ENCODE measurements around the gene SHISAL1.

Gene SHISAL1

GRCh38 chr22:44312766-44313165, at the start of gene SHISAL1:
TSS of gene SHISAL1 (minus strand) at chr22:44312951. CDS start at chr22:44300945, 12,006 bp downstream.
- in situ Hi-C loops (cut with MboI; ENCODE audit: low sequenced_read_pairs), result no loop called here

GRCh38 chr22:44361391-44362126, 48.8 kb upstream of the SHISAL1 start:
- in situ Hi-C loops (cut with MboI; ENCODE audit: low sequenced_read_pairs), result no loop called here

GRCh38 chr22:44360668-44361381, 48.1 kb upstream of the SHISAL1 start:
- in situ Hi-C loops (cut with MboI; ENCODE audit: low sequenced_read_pairs), result no loop called here

- in situ Hi-C loops (cut with MboI; ENCODE audit: low sequenced_read_pairs), result no loop called here
These were observed 47.5 kb upstream of the SHISAL1 start for GRCh38 chr22:44360306-44360667.

- in situ Hi-C loops (cut with MboI; ENCODE audit: low sequenced_read_pairs), result no loop called here
These were observed 46.9 kb upstream of the SHISAL1 start for GRCh38 chr22:44359496-44360110.

- in situ Hi-C loops (cut with MboI; ENCODE audit: low sequenced_read_pairs), result no loop called here
These were observed 46.1 kb upstream of the SHISAL1 start for GRCh38 chr22:44358709-44359440.

GRCh38 chr22:44357966-44358465, 45.3 kb upstream of the SHISAL1 start:
- in situ Hi-C loops (cut with MboI; ENCODE audit: low sequenced_read_pairs), result no loop called here

GRCh38 chr22:44357296-44357965, 44.7 kb upstream of the SHISAL1 start:
- in situ Hi-C loops (cut with MboI; ENCODE audit: low sequenced_read_pairs), result no loop called here

- in situ Hi-C loops (cut with MboI; ENCODE audit: low sequenced_read_pairs), result no loop called here
These were observed 42.9 kb upstream of the SHISAL1 start for GRCh38 chr22:44355716-44356070.

GRCh38 chr22:44354288-44354687, 41.5 kb upstream of the SHISAL1 start:
- in situ Hi-C loops (cut with MboI; ENCODE audit: low sequenced_read_pairs), result no loop called here

- in situ Hi-C loops (cut with MboI; ENCODE audit: low sequenced_read_pairs), result no loop called here
These were observed 40.3 kb upstream of the SHISAL1 start for GRCh38 chr22:44353041-44353440.

- in situ Hi-C loops (cut with MboI; ENCODE audit: low sequenced_read_pairs), result no loop called here
These were observed 39.8 kb upstream of the SHISAL1 start for GRCh38 chr22:44352378-44353035.

GRCh38 chr22:44351685-44352377, 39.1 kb upstream of the SHISAL1 start:
- in situ Hi-C loops (cut with MboI; ENCODE audit: low sequenced_read_pairs), result no loop called here

GRCh38 chr22:44351037-44351436, 38.3 kb upstream of the SHISAL1 start:
- in situ Hi-C loops (cut with MboI; ENCODE audit: low sequenced_read_pairs), result no loop called here

GRCh38 chr22:44349594-44349993, 36.8 kb upstream of the SHISAL1 start:
- in situ Hi-C loops (cut with MboI; ENCODE audit: low sequenced_read_pairs), result no loop called here

- in situ Hi-C loops (cut with MboI; ENCODE audit: low sequenced_read_pairs), result no loop called here
These were observed 36.3 kb upstream of the SHISAL1 start for GRCh38 chr22:44348971-44349560.

- in situ Hi-C loops (cut with MboI; ENCODE audit: low sequenced_read_pairs), result no loop called here
These were observed 34.8 kb upstream of the SHISAL1 start for GRCh38 chr22:44347549-44347948.

GRCh38 chr22:44347080-44347479, 34.3 kb upstream of the SHISAL1 start:
- in situ Hi-C loops (cut with MboI; ENCODE audit: low sequenced_read_pairs), result no loop called here

GRCh38 chr22:44345872-44346271, 33.1 kb upstream of the SHISAL1 start:
- in situ Hi-C loops (cut with MboI; ENCODE audit: low sequenced_read_pairs), result no loop called here

All from HL-60/S4 (cell line).